Uterus (tissue), 4 donors: ENCODE data around the gene SP140L. TPM values are rescaled to one million over a fixed set of nuclear protein-coding genes. Genes with fewer than 3 reads are reported as not detected.

Experiments used
- DNase-seq, 2 donors: peaks; one replicate each; pipeline ENCODE4 v3.0.0-alpha.2; 2019 to 2020
- H3K27ac ChIP-seq, 2 donors: fragments of 200-600 bp; sonication (generic); 1 replicate in 1 of 2; 2 replicates in 1 of 2; pipeline ENCODE4 v1.5.1; 2016 to 2018
- H3K27me3 ChIP-seq, 2 donors: fragments of 200-600 bp; sonication (generic); one replicate each; pipeline ENCODE4 v1.5.1; 2018 to 2019; ENCODE audit warnings: control low read depth in 1 of 2
- H3K36me3 ChIP-seq, 2 donors: fragments of 200-600 bp; sonication (generic); one replicate each; pipeline ENCODE4 v1.5.1; 2019; ENCODE audit warnings: control low read depth in 1 of 2
- H3K4me1 ChIP-seq, 2 donors: fragments of 200-600 bp; sonication (generic); one replicate each; pipeline ENCODE4 v1.5.1; 2018 to 2019; ENCODE audit warnings: control low read depth in 1 of 2
- H3K4me3 ChIP-seq, 2 donors: fragments of 200-600 bp; sonication (generic); 1 replicate in 1 of 2; 2 replicates in 1 of 2; pipeline ENCODE4 v1.5.1; 2018 to 2019; ENCODE audit warnings: mild to moderate bottlenecking in 1 of 2
- H3K9me3 ChIP-seq, 2 donors: fragments of 200-600 bp; sonication (generic); one replicate each; pipeline ENCODE4 v1.5.1; 2019; ENCODE audit warnings: control low read depth in 1 of 2
- POLR2A ChIP-seq, 2 donors: fragments of 450-650 bp; IDR thresholded peaks; one replicate each; pipeline ENCODE4 v1.6.1; 2016; ENCODE audit warnings: antibody characterized with exemption in 2 of 2, mild to moderate bottlenecking in 1 of 2, moderate library complexity in 1 of 2
- intact Hi-C: fragments of 100-400 bp; cut with DNase I; formaldehyde crosslinking; loops from one replicate; pipeline ENCODE4 v1.15.1; 2023; ENCODE audit warnings: low total_unique reads
- total RNA-seq, 4 donors: library from RNA; depleted of rRNA in 3 of 4; stranded (reverse); fragments of >200 nt in 3 of 4; gene quantifications; one replicate each; pipeline versions ENCODE4 v1.1.0 to v1.2.4, GENCODE V29; 2014 to 2023
- TF ChIP-seq, protein P1 (sequence below), 4 experiments: fragments of 200-600 bp in 2 of 4; fragments of 450-650 bp in 2 of 4; sonication (generic) in 2 of 4; IDR thresholded peaks; one replicate each; pipeline ENCODE4 v1.5.1; 2016 to 2019; ENCODE audit warnings: antibody characterized with exemption in 4 of 4, mild to moderate bottlenecking in 2 of 4, moderate library complexity in 1 of 4
- donor health status: DM: yes; HTN: yes; CAD: no.

The SP140L gene
- total RNA-seq, 4 donors from 2014 or later: 7.5 to 21.6 (median 14.1) TPM

DNA sequence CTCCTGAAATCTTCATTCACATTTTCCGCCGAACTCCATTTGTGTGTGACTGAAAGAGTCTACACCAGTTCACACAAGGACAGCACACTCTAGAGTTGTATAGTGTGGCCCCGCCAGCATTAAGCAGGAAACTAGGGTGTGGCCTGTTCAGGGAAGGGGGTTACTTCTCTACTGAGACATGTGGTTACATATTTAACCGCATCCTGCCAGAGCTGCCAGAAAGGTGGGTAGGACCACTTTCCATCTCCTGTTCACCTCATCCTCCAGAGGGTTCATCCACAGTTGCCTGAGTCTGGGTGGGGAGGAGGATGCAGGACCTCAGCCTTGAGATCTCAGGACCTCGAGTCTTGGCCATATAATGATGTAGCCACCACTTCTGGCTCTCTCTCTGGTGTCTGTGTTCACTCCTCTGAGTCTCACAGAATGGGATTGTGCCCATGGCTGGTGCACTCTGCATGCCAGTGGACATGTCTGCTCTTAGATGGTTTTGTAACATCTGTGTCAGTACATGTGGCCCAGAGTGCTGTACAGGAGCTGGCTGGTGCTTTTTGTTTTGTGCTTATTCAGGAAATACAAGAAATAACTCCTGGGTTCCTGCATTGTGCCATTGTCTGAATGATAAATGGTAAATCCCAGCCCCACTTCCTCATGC is 7.7 kb upstream of the SP140L start:
- intact Hi-C loops: no loop called here
- Histone ChIP-seq H3K4me3 (no peak overlapping the region), H3K27ac (no peak overlapping the region), H3K4me1 (no peaks in the 10 kb centered on the region), H3K27me3 (no peaks in the 10 kb centered on the region), H3K9me3 (no peaks in the 10 kb centered on the region), H3K36me3 (no peaks in the 10 kb centered on the region)
- TF ChIP-seq, protein P1, sequence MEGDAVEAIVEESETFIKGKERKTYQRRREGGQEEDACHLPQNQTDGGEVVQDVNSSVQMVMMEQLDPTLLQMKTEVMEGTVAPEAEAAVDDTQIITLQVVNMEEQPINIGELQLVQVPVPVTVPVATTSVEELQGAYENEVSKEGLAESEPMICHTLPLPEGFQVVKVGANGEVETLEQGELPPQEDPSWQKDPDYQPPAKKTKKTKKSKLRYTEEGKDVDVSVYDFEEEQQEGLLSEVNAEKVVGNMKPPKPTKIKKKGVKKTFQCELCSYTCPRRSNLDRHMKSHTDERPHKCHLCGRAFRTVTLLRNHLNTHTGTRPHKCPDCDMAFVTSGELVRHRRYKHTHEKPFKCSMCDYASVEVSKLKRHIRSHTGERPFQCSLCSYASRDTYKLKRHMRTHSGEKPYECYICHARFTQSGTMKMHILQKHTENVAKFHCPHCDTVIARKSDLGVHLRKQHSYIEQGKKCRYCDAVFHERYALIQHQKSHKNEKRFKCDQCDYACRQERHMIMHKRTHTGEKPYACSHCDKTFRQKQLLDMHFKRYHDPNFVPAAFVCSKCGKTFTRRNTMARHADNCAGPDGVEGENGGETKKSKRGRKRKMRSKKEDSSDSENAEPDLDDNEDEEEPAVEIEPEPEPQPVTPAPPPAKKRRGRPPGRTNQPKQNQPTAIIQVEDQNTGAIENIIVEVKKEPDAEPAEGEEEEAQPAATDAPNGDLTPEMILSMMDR (IDR thresholded peaks at IDR 0.05): no peak
- no peak for TF ChIP-seq POLR2A (IDR thresholded peaks at IDR 0.05)
- no peak for DNase-seq

DNA sequence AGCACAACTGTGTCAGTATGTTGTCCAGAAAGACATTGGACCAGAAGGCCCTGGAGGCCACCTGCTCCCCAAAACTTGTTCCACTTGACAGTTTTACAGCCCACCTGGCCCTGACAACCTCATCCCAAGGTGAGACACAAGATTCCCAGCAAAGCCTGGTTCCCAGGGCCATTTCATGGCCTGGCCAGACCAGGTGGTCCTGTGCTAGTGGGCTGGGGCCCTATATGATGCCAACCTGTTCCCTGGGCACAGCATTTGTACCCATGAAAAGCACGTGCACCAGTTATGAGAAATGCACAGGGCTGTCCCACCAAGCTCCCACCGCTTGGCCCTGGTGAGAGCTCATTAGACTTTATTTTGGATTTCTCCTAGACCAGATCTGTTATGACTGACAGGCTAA is 6.0 kb upstream of the SP140L start:
- H3K36me3 ChIP-seq: no peaks in the 10 kb centered on the region
- no peaks in the 10 kb centered on the region for H3K4me1 ChIP-seq
- no peak overlapping the region for H3K4me3 ChIP-seq
- no peak for DNase-seq
- no peaks in the 10 kb centered on the region for H3K9me3 ChIP-seq
- no peaks in the 10 kb centered on the region for H3K27me3 ChIP-seq
- TF ChIP-seq, protein P1 (IDR thresholded peaks at IDR 0.05): no peak
- TF ChIP-seq POLR2A (IDR thresholded peaks at IDR 0.05): no peak
- no peak overlapping the region for H3K27ac ChIP-seq
- intact Hi-C loops: no loop called here

DNA sequence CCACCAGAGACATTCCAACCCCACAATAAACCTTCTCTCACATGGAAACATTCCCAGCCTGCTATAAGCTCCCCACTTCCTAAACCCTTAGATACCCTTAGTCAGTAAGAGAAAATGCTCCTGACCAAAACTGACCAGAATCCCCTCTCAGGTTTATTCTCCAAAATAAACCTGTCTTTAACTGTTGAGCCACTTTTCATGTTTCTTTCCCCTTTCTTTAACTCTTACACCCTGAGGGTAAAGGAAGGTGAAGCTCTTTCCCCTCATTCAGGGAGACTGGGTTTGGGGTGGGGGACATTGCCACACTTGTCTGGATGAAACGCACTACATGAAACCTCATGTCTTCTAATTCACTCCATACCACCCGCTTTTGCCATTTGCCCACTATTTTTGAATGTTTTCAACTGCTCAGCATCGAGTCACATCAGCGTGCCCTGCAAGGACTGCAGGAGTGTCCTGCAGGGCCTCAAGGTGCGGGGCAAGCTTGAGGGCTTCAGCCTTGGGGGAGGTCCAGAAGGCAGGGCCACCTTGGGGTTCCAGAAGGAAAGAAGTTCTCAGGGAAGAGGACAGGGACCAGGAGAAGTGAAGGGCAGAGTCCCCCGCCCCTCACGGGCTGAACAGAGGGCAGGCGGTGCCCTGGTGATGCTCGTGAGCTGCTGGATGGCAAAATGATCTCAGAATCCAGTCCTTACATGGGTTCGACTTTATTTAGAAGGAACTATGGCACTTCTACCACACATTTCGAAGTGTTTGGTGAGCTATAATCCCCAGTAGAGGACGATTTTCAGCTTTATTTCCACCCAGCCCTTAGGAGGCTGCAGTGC is 4.2 kb upstream of the SP140L start:
- Histone ChIP-seq H3K36me3 (no peaks in the 10 kb centered on the region), H3K27ac (no peak overlapping the region), H3K9me3 (no peaks in the 10 kb centered on the region), H3K4me3 (no peak overlapping the region), H3K27me3 (no peaks in the 10 kb centered on the region), H3K4me1 (no peaks in the 10 kb centered on the region)
- intact Hi-C loops: no loop called here
- no peak for DNase-seq
- no peak for TF ChIP-seq POLR2A (IDR thresholded peaks at IDR 0.05)
- TF ChIP-seq, protein P1 (IDR thresholded peaks at IDR 0.05): no peak

DNA sequence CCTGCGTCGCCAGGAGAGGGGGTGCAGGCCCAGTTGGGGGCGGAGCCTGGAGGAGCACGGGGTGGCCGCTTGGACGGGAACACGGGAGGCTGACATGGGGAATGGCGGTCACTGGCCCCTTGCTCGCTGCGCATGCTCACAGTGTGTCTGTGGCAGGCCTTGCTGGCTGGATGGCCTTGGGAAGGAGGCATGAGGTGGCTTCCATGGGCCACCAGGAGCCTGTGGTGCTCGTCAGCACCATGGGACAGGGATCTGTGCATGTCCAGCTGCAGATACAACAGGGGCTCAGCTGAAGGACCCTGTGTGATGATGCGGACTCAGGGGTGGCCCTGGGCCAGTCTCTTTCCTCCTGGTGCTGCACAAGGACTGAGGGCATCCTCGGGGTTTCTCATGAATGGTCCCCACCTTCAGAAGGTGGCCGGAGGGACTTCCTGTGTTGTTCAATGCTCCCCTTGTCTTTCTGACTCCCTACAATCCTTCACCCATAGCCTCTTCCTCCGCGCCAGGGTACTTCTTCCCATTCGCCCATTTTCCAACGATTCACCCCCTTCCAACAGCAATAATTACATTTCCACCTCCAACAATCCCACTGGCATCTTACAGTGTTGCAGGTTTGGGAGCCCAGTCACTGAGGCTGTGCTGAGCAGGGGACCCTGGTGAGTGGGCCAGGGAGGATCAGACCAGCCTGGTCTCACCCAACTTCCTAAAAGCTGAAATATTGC is 3.4 kb upstream of the SP140L start:
- Histone ChIP-seq H3K27me3 (no peaks in the 10 kb centered on the region), H3K4me1 (no peaks in the 10 kb centered on the region), H3K4me3 (no peak overlapping the region), H3K36me3 (no peaks in the 10 kb centered on the region), H3K9me3 (no peaks in the 10 kb centered on the region), H3K27ac (no peak overlapping the region)
- TF ChIP-seq, protein P1 (IDR thresholded peaks at IDR 0.05): no peak
- no peak for TF ChIP-seq POLR2A (IDR thresholded peaks at IDR 0.05)
- DNase-seq: no peak
- intact Hi-C loops: no loop called here

DNA sequence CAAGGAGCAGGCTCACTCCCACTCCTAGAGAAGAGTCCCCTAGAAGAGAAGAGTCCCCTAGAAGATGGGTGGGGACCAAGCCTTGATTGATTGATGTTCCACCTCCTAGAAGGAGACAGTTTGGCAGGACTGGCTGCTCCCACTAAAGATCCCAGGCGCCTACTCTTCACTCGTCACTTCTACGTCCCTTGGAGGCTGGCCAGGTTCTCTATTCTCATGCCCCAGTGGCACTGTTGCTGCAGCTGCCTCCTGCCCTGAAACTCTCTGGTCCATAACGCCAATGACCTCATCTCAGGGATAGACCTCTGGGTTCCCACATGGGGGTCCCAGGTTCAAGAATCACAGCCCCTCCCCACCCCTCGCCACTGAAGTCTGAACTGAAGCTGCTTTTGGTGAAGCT is 2.5 kb upstream of the SP140L start:
- H3K36me3 ChIP-seq: no peaks in the 10 kb centered on the region
- H3K9me3 ChIP-seq: no peaks in the 10 kb centered on the region
- H3K4me3 ChIP-seq: no peak overlapping the region
- intact Hi-C loops: no loop called here
- no peak overlapping the region for H3K27ac ChIP-seq
- TF ChIP-seq POLR2A (IDR thresholded peaks at IDR 0.05): no peak
- DNase-seq: no peak
- H3K4me1 ChIP-seq: no peaks in the 10 kb centered on the region
- H3K27me3 ChIP-seq: no peaks in the 10 kb centered on the region
